Parathyroid adenoma (tissue), 2 donors: Measurements from ENCODE around the gene ITGAX.
"Not testable (repeated sequence)": the region's sequence is repeated elsewhere in the genome, so short reads cannot be mapped to it uniquely, and the experiment has no call there.

ENCODE experiments used
- H2AFZ ChIP-seq: fragments of 300-600 bp; sonication (generic); one replicate; pipeline ENCODE4 v1.7.0; 2017; ENCODE audit warnings: antibody characterized with exemption, mild to moderate bottlenecking
- H3K27ac ChIP-seq: fragments of 300-600 bp; sonication (generic); one replicate; pipeline ENCODE4 v1.7.0; 2017
- H3K27me3 ChIP-seq: fragments of 300-600 bp; sonication (generic); one replicate; pipeline ENCODE4 v1.7.0; 2017; ENCODE audit warnings: low read length; ENCODE audit not compliant: control insufficient read depth, insufficient read depth
- H3K36me3 ChIP-seq: fragments of 300-600 bp; sonication (generic); one replicate; pipeline ENCODE4 v1.7.0; 2017; ENCODE audit warnings: low read length; ENCODE audit not compliant: control insufficient read depth, insufficient read depth
- H3K4me1 ChIP-seq: fragments of 300-600 bp; sonication (generic); one replicate; pipeline ENCODE4 v1.7.0; 2017; ENCODE audit warnings: control low read depth
- H3K4me2 ChIP-seq: fragments of 300-600 bp; sonication (generic); one replicate; pipeline ENCODE4 v1.7.0; 2017; ENCODE audit warnings: low read length
- H3K4me3 ChIP-seq: fragments of 300-600 bp; sonication (generic); one replicate; pipeline ENCODE4 v1.7.0; 2017; ENCODE audit warnings: low read depth, low read length
- H3K79me2 ChIP-seq: fragments of 300-600 bp; sonication (generic); one replicate; pipeline ENCODE4 v1.7.0; 2017; ENCODE audit warnings: control low read depth
- H3K9ac ChIP-seq: fragments of 300-600 bp; sonication (generic); one replicate; pipeline ENCODE4 v1.7.0; 2017; ENCODE audit warnings: mild to moderate bottlenecking
- H3K9me3 ChIP-seq: fragments of 300-600 bp; sonication (generic); one replicate; pipeline ENCODE4 v1.7.0; 2017; ENCODE audit warnings: low read length; ENCODE audit not compliant: control insufficient read depth
- TF ChIP-seq, protein P1 (sequence below): fragments of 300-600 bp; sonication (generic); IDR thresholded peaks from one replicate; pipeline ENCODE4 v1.7.0; 2017; ENCODE audit warnings: antibody characterized with exemption, mild to moderate bottlenecking
- donor health status: primary hyperparathyroidism.

The ITGAX gene

DNA sequence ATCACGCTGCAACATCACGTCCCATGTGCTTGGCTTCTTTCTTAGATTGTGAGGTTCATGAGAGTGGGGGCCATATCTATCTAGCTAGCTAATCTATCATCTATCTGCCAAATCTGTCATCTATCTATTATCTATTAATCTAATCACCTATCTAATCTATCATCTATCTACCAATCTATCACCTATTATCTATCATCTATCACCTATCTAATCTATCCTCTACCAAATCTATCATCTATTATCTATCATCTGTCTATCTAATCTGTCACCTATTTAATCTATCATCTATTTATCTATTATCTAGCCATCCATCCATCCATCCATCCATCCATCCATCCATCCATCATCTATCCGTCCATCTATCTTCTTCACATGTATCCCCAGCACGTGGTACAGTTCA lies 59.0 kb downstream of the ITGAX start:
- Histone ChIP-seq H3K4me3 (no peak overlapping the region), H3K4me1 (no peaks in the 10 kb centered on the region), H3K79me2 (no peaks in the 10 kb centered on the region), H3K27ac (no peak overlapping the region), H3K36me3 (no peaks in the 10 kb centered on the region), H3K9me3 (no peaks in the 10 kb centered on the region), H2AFZ (no peak overlapping the region), H3K9ac (no peak overlapping the region), H3K4me2 (no peak overlapping the region), H3K27me3 (no peaks in the 10 kb centered on the region)
- TF ChIP-seq, protein P1, sequence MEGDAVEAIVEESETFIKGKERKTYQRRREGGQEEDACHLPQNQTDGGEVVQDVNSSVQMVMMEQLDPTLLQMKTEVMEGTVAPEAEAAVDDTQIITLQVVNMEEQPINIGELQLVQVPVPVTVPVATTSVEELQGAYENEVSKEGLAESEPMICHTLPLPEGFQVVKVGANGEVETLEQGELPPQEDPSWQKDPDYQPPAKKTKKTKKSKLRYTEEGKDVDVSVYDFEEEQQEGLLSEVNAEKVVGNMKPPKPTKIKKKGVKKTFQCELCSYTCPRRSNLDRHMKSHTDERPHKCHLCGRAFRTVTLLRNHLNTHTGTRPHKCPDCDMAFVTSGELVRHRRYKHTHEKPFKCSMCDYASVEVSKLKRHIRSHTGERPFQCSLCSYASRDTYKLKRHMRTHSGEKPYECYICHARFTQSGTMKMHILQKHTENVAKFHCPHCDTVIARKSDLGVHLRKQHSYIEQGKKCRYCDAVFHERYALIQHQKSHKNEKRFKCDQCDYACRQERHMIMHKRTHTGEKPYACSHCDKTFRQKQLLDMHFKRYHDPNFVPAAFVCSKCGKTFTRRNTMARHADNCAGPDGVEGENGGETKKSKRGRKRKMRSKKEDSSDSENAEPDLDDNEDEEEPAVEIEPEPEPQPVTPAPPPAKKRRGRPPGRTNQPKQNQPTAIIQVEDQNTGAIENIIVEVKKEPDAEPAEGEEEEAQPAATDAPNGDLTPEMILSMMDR = no peak

DNA sequence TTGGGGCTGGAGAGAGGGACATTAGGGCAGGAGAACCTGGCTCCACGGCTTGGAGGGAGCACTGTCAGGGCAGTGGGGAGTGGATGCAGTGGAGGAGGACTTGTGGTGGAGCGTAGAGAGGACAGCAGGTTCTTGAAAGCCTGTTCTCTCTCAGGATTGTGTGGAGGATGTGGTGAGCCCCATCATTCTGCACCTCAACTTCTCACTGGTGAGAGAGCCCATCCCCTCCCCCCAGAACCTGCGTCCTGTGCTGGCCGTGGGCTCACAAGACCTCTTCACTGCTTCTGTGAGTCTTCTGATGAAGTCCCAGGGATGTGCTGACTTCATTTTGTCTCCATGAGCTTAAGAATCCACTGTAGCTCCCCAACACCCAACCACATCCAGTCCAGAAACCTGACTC lies 59.7 kb downstream of the ITGAX start:
- no peaks in the 10 kb centered on the region for H3K9me3 ChIP-seq
- no peak overlapping the region for H3K9ac ChIP-seq
- H3K36me3 ChIP-seq = no peaks in the 10 kb centered on the region
- no peak overlapping the region for H2AFZ ChIP-seq
- H3K4me3 ChIP-seq = no peak overlapping the region
- H3K27ac ChIP-seq = no peak overlapping the region
- TF ChIP-seq, protein P1 = no peak
- no peaks in the 10 kb centered on the region for H3K27me3 ChIP-seq
- no peaks in the 10 kb centered on the region for H3K79me2 ChIP-seq
- no peaks in the 10 kb centered on the region for H3K4me1 ChIP-seq
- H3K4me2 ChIP-seq = no peak overlapping the region

DNA sequence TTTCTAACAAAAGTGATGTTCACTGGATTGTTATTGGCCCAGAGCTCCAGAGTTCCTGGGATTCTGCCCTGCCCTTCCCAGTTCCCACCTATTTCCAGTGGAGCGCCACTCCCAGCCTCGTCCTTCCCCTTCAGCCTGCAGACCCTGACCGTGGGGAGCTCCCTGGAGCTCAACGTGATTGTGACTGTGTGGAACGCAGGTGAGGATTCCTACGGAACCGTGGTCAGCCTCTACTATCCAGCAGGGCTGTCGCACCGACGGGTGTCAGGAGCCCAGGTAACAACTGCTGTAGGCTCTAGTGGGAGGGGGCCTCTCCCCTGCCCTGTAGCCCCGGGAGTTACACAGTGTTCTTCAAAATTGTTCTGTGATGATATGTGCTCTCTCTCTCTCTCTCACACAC lies 61.4 kb downstream of the ITGAX start:
- Histone ChIP-seq H3K4me1 (no peaks in the 10 kb centered on the region), H2AFZ (no peak overlapping the region), H3K27ac (no peak overlapping the region), H3K4me2 (no peak overlapping the region), H3K27me3 (no peaks in the 10 kb centered on the region), H3K9ac (no peak overlapping the region), H3K79me2 (no peaks in the 10 kb centered on the region), H3K4me3 (no peak overlapping the region), H3K36me3 (no peaks in the 10 kb centered on the region), H3K9me3 (no peaks in the 10 kb centered on the region)
- TF ChIP-seq, protein P1 = no peak

DNA sequence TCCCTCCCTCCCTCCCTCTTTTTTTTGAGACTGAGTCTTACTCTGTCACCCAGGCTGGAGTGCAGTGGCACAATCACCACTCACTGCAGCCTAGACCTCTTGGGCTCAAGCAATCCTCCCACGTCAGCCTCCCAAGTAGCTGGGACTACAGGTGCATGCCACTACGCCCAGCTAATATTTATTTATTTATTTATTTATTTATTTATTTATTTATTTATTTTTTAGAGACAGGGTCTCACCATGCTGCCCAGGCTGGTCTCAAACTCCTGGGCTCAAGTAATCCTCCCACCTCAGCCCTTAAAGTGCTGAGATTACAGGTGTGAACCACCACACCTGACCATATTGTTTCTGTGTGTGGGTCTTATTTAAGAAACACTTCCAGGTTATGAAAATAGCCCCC lies 62.1 kb downstream of the ITGAX start:
- not testable (repeated sequence) for H2AFZ ChIP-seq, H3K36me3 ChIP-seq, H3K4me1 ChIP-seq, H3K4me2 ChIP-seq, H3K9me3 ChIP-seq, H3K27ac ChIP-seq, H3K27me3 ChIP-seq, H3K9ac ChIP-seq, H3K4me3 ChIP-seq, H3K79me2 ChIP-seq

DNA sequence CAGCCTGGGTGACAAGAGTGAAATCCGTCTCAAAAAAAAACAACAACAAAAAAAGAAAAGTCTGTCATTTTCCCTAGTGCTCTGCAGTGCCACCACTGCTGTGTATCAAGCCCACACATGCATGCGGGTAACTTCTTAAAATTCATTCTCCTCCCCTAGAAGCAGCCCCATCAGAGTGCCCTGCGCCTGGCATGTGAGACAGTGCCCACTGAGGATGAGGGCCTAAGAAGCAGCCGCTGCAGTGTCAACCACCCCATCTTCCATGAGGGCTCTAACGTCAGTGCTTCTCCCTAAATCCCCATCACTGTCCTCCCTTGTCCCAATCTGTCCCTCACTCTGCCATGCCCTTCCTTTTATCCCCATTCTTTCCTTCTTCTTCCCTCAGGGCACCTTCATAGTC lies 62.9 kb downstream of the ITGAX start:
- Histone ChIP-seq H3K27ac (no peak overlapping the region), H3K79me2 (no peaks in the 10 kb centered on the region), H3K9me3 (no peaks in the 10 kb centered on the region), H3K27me3 (no peaks in the 10 kb centered on the region), H3K9ac (no peak overlapping the region), H3K4me3 (no peak overlapping the region), H3K4me1 (no peaks in the 10 kb centered on the region), H2AFZ (no peak overlapping the region), H3K4me2 (no peak overlapping the region), H3K36me3 (no peaks in the 10 kb centered on the region)
- TF ChIP-seq, protein P1 = no peak
